ENCODE results near the gene NDUFS6.

DNA sequence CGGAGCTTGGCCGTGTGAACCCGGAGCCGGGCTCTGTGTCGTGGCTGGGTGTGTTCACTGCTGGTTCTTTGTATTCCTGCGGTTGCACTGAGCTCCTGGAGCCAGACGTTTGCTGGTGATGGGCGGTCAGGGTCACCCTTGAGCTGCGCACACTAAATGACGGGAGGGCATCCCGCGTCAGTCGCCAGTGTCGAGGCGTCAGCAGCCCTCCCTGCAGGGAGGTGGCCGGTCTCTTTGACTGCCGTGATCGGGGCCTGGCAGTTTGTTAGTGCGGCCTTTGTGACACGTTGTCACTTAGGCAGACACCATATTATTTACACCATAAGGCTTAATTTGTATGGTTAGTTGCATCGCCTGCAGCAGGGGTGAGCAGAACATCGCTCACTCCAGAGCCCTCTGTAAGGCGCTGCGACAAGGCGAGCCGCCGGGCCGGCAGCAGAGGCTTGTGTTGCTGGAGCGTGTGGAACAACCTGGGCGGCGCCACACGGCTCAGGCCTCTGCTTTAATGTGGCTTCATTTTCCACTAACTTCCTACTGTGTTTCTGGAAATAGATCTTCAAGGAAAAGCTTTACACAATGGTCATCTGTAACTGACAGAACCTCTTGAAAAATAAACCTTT, 8.3 kb downstream of the NDUFS6 start:
- TF ChIP-seq CTCF (IDR thresholded peaks at IDR 0.05 in 8 of 11, conservative IDR thresholded peaks at IDR 0.05 in 3 of 11) = no peak
- no peak for TF ChIP-seq POLR2A (IDR thresholded peaks at IDR 0.05)
